ENCODE measurements around the gene PSME3IP1. TPM values are rescaled to one million over a fixed set of nuclear protein-coding genes. Genes with fewer than 3 reads are reported as not detected.
A peak's percentile ranks its signal among the peaks of the same experiment; 100 is the strongest.

PSME3IP1 gene
- total RNA-seq, 1 donor from 2014 or later, result 105 TPM

DNA sequence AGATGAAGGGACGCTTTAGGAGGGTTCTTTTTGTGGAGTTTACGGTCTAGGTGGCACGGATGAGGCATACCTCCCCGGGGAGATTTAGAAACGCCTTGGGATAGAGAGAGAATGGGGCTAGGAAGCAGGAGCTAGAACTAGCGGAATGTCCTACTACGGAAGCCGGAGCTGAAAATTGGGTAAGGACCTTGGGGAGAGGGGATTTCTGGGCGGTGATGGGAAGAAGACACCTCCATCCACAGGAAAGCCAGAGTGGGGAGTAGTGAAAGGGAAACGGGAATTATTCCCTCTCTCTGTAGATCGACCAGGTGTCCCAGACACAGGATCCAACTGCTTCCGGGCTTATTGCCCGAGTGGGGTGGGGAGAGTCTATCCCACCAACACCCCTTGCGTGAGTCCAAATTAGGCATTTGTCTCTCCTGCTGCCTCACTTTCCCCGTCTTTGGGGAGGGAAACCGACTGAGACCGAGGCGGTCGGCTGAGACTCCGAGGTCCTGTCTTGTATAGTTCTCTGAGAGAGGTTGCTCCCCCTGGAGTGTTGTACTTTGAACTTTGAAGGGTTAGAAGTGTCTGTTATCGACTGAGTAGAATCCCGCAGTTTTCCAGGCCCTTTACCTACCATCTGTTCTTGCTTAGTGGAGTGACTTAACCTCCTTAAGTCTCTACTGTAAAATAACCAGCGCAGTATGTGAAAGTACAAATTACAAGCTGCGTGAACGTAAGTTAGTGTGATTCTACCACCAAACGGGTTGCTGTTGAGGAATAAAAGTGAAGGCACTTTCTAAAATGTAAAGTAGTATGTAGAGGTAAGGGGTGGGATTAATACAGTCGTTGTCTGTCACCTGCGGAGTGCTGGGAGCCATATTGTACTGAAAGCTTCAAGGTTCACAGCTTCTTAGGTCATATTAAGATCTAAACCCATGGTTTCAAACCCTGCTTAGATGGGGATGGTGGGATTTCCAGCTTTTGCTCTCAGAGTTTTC lies 1.3 kb upstream of the PSME3IP1 start:
- H3K4me1 Mint-ChIP-seq, result peaks cover 38% of the 10 kb centered on the region
- peaks cover 3% of the 10 kb centered on the region for H3K36me3 Mint-ChIP-seq
- H3K27ac Mint-ChIP-seq, result peak overlapping the region; percentile 97

GRCh38 chr16:57185446-57185944 lies 344 bp downstream of the PSME3IP1 start:
- Mint-ChIP-seq H3K9me3 (peaks cover 4% of the 10 kb centered on the region), H3K36me3 (peaks cover 3% of the 10 kb centered on the region), H3K27ac (peak overlapping the region; percentile 97), H3K4me1 (peaks cover 31% of the 10 kb centered on the region), H3K4me3 (peak overlapping the region; percentile 95), H3K27me3 (ENCODE audit: low read depth) (no peaks in the 10 kb centered on the region)
- TF ChIP-seq, protein P1, sequence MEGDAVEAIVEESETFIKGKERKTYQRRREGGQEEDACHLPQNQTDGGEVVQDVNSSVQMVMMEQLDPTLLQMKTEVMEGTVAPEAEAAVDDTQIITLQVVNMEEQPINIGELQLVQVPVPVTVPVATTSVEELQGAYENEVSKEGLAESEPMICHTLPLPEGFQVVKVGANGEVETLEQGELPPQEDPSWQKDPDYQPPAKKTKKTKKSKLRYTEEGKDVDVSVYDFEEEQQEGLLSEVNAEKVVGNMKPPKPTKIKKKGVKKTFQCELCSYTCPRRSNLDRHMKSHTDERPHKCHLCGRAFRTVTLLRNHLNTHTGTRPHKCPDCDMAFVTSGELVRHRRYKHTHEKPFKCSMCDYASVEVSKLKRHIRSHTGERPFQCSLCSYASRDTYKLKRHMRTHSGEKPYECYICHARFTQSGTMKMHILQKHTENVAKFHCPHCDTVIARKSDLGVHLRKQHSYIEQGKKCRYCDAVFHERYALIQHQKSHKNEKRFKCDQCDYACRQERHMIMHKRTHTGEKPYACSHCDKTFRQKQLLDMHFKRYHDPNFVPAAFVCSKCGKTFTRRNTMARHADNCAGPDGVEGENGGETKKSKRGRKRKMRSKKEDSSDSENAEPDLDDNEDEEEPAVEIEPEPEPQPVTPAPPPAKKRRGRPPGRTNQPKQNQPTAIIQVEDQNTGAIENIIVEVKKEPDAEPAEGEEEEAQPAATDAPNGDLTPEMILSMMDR (IDR thresholded peaks at IDR 0.05; ENCODE audit: unreplicated experiment), result no peak
- peak in 1 of 2 experiments; percentile 48 for DNase-seq (ENCODE audit: low spot score in 2 of 2, unreplicated experiment in 2 of 2)

More for the DNA sequence above, 1.3 kb upstream of the PSME3IP1 start:
- peak in 1 of 2 experiments; percentile 41 for DNase-seq (ENCODE audit: low spot score in 2 of 2, unreplicated experiment in 2 of 2)
- Mint-ChIP-seq H3K9me3 (peaks cover 4% of the 10 kb centered on the region), H3K27me3 (ENCODE audit: low read depth) (no peaks in the 10 kb centered on the region), H3K4me3 (peak overlapping the region; percentile 95)
- TF ChIP-seq, protein P1 (IDR thresholded peaks at IDR 0.05; ENCODE audit: unreplicated experiment), result no peak

DNA sequence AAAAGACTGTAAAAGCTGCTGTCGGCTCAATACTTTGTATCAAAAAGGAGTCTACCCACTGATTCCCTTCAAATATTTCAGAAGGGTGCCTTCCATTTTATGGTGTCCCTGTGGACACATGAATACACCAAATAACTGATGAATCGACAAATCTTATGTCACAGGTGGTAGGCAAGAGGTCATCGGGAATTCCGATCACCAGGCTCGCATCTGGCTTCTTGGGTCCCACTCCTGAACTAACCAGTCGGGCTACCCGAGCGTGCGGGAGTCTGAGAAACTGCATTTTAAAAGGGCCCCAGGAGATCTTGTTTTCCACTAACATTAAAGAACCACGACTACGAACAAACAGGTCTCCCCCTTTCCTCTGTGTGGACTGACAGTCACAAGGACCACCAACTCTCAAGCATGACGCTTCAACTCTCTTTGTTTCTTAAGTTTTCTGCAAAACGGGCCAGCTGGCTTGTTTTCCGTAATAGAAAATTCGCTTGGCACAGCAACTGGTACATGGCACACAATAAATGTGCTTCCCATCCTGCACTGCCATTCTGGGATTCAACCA lies 873 bp downstream of the PSME3IP1 start:
- TF ChIP-seq, protein P1 (IDR thresholded peaks at IDR 0.05; ENCODE audit: unreplicated experiment), result no peak
- H3K4me1 Mint-ChIP-seq, result peaks cover 31% of the 10 kb centered on the region
- peaks cover 4% of the 10 kb centered on the region for H3K9me3 Mint-ChIP-seq
- no peak for DNase-seq (ENCODE audit: low spot score in 2 of 2, unreplicated experiment in 2 of 2)
- peak overlapping the region; percentile 97 for H3K27ac Mint-ChIP-seq
- no peaks in the 10 kb centered on the region for H3K27me3 Mint-ChIP-seq (ENCODE audit: low read depth)
- H3K36me3 Mint-ChIP-seq, result peaks cover 3% of the 10 kb centered on the region
- H3K4me3 Mint-ChIP-seq, result peak overlapping the region; percentile 95

DNA sequence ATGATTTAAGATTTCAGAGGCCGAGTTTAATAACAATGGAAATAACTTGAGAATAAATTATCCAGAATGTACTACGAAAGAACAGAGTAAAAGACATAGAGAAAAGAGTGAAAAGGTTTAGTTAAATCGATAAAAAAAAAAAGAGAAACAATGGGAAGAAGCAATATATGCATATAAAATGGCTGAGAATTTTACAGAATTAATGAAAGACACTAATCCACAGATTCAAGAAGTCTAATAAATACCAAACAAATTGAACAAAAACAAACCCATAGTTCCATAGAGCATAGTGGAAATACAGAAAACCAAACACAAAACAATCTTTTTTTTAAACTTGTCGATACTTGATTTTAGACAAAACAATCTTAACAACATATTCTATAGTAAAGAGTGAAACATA lies 1.7 kb downstream of the PSME3IP1 start:
- no peaks in the 10 kb centered on the region for H3K27me3 Mint-ChIP-seq (ENCODE audit: low read depth)

DNA sequence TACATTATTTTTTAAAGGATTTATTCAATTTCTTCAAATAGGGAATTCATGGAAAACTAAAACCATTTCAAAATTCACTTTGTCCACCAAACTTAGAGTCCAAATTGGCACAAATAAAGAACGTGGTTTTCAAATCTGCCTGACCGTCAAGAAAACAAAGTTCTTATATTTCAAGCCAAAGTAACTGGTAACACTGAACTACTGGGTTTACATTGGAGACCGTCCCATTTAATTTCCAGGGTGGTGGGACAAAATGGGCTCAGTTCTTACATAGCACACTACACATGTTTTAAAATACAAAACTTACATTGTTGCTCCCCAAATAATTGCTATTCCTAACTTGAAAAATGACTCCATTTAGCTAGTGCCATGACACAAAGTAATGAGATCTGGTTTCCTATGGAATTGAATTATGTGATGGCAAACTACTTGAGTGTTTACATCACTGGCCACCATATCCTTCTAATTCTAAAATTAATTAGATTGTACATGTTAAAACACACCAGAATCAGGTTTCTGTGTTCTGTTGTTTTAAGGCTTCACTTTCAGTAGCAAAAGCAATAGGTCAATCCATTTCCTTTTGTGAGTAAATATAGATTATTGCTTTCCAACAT lies 6.5 kb downstream of the PSME3IP1 start:
- no peak overlapping the region for H3K27ac Mint-ChIP-seq
- no peak for DNase-seq (ENCODE audit: low spot score in 2 of 2, unreplicated experiment in 2 of 2)
- peaks cover 13% of the 10 kb centered on the region for H3K4me1 Mint-ChIP-seq
- TF ChIP-seq, protein P1 (IDR thresholded peaks at IDR 0.05; ENCODE audit: unreplicated experiment), result no peak
- no peak overlapping the region for H3K4me3 Mint-ChIP-seq
- H3K36me3 Mint-ChIP-seq, result peaks cover 3% of the 10 kb centered on the region
- H3K27me3 Mint-ChIP-seq (ENCODE audit: low read depth), result no peaks in the 10 kb centered on the region
- peaks cover 4% of the 10 kb centered on the region for H3K9me3 Mint-ChIP-seq

More for the DNA sequence above, 1.7 kb downstream of the PSME3IP1 start:
- TF ChIP-seq, protein P1 (IDR thresholded peaks at IDR 0.05; ENCODE audit: unreplicated experiment), result no peak
- peaks cover 4% of the 10 kb centered on the region for H3K9me3 Mint-ChIP-seq
- peak overlapping the region; percentile 95 for H3K4me3 Mint-ChIP-seq
- H3K36me3 Mint-ChIP-seq, result peaks cover 3% of the 10 kb centered on the region
- H3K4me1 Mint-ChIP-seq, result peaks cover 31% of the 10 kb centered on the region
- DNase-seq (ENCODE audit: low spot score in 2 of 2, unreplicated experiment in 2 of 2), result no peak
- H3K27ac Mint-ChIP-seq, result no peak overlapping the region

Data from mesothelial cell of epicardium (in vitro differentiated cells).